ENCODE data around the gene MX2.
A peak's percentile ranks its signal among the peaks of the same experiment; 100 is the strongest.
"Not testable (repeated sequence)": the region's sequence is repeated elsewhere in the genome, so short reads cannot be mapped to it uniquely, and the experiment has no call there.

Gene MX2, protein sequence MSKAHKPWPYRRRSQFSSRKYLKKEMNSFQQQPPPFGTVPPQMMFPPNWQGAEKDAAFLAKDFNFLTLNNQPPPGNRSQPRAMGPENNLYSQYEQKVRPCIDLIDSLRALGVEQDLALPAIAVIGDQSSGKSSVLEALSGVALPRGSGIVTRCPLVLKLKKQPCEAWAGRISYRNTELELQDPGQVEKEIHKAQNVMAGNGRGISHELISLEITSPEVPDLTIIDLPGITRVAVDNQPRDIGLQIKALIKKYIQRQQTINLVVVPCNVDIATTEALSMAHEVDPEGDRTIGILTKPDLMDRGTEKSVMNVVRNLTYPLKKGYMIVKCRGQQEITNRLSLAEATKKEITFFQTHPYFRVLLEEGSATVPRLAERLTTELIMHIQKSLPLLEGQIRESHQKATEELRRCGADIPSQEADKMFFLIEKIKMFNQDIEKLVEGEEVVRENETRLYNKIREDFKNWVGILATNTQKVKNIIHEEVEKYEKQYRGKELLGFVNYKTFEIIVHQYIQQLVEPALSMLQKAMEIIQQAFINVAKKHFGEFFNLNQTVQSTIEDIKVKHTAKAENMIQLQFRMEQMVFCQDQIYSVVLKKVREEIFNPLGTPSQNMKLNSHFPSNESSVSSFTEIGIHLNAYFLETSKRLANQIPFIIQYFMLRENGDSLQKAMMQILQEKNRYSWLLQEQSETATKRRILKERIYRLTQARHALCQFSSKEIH

DNA sequence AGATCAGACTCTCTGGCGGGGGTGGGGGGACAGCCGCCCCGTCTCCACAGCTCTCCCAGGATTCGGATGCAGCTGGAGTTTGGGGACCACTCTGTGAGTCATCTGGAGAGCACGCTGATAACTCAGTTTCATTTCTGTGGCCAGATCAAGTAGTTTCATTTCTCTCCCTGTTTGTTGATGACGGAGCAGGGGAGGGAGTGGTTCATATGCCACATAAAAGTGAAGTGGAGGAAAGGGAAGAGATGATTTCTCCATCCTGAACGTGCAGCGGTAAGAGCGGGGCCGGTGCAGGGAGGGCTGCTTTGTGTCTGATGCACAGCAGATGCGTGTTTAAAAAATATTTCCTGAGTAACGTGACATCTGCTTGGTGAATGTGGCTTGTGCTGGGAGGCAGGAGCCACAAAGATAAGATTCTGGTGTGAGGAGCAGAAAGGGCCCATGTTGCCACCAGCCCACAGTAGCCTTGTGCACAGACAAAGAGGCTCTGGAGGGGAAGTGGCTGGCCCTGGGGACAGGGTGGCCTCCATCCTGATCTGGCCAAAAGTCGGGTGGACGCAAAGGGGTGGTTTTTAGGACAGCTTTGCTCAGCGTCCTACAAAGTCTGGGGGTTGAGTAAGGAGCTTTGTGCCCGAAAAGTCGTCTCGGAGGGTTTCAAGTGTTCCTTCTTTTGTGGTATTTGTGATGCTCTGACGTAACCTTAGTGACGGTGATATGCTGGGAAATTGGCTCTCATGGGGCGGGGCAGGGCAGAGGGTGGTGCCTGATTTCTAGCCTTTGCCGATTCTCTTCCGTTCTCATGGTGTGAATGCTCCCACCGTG is at the start of gene MX2:
Gene MX2, plus strand, starts transcription at position 242 of the 819 bp plus-strand sequence. CDS start 14,880 bp downstream, outside the sequence.
- Histone ChIP-seq H3K4me1 (ENCODE audit: insufficient read depth, low read length) (peaks cover 6% of the 10 kb centered on the region; the same call in 1 of the 2 replicates), H3K9me3 (ENCODE audit: control insufficient read depth, insufficient read depth, low read length) (no peaks in the 10 kb centered on the region), H3K36me3 (ENCODE audit: insufficient read depth, low read length) (no peaks in the 10 kb centered on the region), H3K9ac (ENCODE audit: low read depth, low read length) (no peak within 1 kb of the TSS)

DNA sequence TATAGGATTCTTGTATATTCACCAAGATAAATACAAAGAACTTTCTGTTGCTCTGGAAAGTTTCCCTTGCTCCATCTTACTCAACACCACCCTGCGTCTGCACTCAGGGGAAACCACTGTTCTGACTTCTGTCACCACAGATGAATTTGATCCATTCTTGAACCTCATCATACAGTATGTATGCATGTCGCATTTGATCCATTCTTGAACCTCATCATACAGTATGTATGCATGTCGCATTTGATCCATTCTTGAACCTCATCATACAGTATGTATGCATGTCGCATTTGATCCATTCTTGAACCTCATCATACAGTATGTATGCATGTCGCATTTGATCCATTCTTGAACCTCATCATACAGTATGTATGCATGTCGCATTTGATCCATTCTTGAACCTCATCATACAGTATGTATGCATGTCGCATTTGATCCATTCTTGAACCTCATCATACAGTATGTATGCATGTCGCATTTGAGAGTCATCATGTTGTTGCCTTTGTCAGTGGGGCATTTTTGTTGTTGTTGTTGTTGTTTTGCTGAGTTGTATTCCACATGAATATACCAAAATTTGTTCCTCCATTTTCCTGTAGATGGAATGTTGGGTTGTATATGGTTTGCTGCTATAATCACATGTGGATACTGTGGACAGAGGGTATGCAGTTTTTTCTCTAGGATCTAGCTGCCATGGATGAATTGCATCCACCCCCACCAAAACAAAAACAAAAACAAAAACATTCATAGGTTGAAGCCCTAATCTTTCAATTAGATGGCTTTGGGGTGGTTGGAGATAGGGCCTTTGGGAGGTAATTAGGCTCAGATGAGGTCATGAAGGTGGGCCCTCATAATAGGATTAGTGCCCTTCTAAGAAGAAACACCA is 48.3 kb upstream of the MX2 start:
- not testable (repeated sequence) for H3K36me3 ChIP-seq (ENCODE audit: insufficient read depth, low read length); H3K9ac ChIP-seq (ENCODE audit: low read depth, low read length); H3K4me1 ChIP-seq (ENCODE audit: insufficient read depth, low read length); H3K9me3 ChIP-seq (ENCODE audit: control insufficient read depth, insufficient read depth, low read length)

DNA sequence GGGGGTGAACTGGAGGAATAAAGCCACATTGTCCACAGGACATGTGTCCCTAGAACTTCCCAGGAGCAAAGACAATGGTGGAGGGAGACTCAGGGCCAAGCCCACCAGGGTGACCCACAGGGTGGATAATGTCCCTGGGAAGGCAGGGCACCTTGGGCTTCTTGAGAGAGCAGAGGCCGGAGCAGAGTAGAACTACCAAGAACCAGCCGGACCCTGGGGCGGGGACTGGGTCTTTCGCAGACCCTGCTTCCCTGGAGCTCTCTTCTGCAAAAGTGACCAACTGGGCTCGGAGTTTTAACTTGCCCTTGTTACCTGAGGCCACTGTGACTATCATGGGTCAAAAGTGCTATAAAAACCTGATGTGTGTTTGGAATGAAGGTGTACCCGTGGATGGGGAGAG is 46.1 kb upstream of the MX2 start:
- no peak overlapping the region for H3K9ac ChIP-seq (ENCODE audit: low read depth, low read length)
- H3K9me3 ChIP-seq (ENCODE audit: control insufficient read depth, insufficient read depth, low read length), result no peaks in the 10 kb centered on the region
- H3K36me3 ChIP-seq (ENCODE audit: insufficient read depth, low read length), result no peaks in the 10 kb centered on the region
- H3K4me1 ChIP-seq (ENCODE audit: insufficient read depth, low read length), result no peaks in the 10 kb centered on the region

DNA sequence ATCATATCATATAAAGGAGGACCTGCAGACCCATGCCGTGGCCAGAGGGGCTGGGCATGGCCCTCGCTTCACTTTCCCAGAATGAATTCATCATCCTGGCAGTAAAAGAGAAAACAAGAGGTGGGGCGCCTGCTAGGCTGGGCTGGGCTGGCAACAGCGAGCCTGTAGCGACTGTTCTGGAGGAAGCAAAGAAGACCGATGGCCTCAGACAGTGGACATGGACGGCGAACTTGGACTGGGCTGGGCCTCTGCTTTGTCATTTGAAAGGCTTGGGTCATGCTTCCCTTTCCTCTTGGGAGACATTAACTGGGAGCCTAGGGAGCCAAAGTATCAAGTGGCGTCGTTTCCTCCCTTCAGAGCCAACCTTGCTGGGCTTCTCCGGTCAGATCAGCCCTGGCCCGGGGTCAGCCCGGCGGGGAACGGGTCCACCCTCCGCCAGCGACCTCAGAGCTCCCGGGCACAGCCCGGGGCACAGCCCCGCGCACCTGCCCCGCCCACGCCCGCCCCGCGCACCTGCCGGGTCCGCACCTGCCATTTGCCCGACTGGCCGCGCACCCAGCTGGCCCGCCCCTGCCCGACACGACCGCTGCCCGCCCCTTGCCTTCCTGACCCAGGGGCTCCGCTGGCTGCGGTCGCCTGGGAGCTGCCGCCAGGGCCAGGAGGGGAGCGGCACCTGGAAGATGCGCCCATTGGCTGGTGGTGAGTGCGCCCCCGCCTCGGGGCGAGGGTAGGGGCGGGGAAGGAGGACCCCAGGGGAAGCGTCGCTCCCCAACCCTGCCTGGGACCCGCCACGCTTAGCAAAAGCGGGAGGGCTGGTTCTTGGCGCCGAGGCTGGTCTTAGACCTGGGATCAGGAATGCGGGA is 45.4 kb upstream of the MX2 start, which contains the start of gene FAM3B:
Gene FAM3B, plus strand, starts transcription at position 602 of the 863 bp plus-strand sequence. Its CDS starts 79 bp downstream, at position 681.
- no peaks in the 10 kb centered on the region for H3K9me3 ChIP-seq (ENCODE audit: control insufficient read depth, insufficient read depth, low read length)
- H3K9ac ChIP-seq (ENCODE audit: low read depth, low read length), result peak within 1 kb of the TSS; percentile 58; the same call in 1 of the 2 replicates
- H3K4me1 ChIP-seq (ENCODE audit: insufficient read depth, low read length), result no peaks in the 10 kb centered on the region
- H3K36me3 ChIP-seq (ENCODE audit: insufficient read depth, low read length), result no peaks in the 10 kb centered on the region

DNA sequence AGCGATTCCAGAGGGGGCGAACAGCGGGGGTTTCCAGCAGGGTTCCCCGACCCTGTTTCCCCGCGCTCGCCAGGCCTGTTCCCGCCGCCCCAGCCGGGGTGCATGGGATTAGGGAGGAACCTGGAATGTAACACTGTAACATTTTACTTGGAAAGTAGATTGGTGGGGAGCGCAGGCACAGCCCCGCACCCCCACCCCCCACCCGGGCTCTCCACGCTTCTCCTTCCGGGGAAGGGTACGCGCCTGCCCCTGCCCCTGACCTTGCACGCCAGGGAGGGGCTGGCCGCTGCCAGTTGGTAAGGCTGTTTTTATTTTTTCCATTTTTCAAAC is 44.8 kb upstream of the MX2 start:
- Histone ChIP-seq H3K9me3 (ENCODE audit: control insufficient read depth, insufficient read depth, low read length) (no peaks in the 10 kb centered on the region), H3K36me3 (ENCODE audit: insufficient read depth, low read length) (no peaks in the 10 kb centered on the region), H3K9ac (ENCODE audit: low read depth, low read length) (peak overlapping the region; percentile 58; the same call in 1 of the 2 replicates), H3K4me1 (ENCODE audit: insufficient read depth, low read length) (no peaks in the 10 kb centered on the region)

DNA sequence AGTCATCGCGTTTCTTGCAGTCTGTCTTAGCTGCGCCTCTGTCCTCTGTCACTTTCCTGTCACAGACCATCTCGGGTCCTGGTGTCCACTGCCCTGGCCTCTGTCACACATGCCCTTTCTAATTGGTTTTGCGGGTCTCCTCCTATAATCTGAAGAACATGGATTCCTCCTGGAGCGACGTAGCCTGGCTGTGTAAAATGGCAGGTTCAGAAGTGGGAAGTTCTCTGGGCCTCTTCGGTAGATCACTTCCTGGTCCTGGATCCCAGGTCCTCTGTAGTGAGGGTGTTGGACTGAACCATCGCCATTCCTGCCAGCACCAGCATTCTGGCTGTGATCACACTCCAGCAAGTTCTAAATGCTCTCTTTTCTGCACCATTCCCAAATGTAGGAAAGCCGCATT is 44.4 kb upstream of the MX2 start:
- Histone ChIP-seq H3K9ac (ENCODE audit: low read depth, low read length) (peak overlapping the region; percentile 58; the same call in 1 of the 2 replicates), H3K36me3 (ENCODE audit: insufficient read depth, low read length) (no peaks in the 10 kb centered on the region), H3K4me1 (ENCODE audit: insufficient read depth, low read length) (no peaks in the 10 kb centered on the region), H3K9me3 (ENCODE audit: control insufficient read depth, insufficient read depth, low read length) (no peaks in the 10 kb centered on the region)

DNA sequence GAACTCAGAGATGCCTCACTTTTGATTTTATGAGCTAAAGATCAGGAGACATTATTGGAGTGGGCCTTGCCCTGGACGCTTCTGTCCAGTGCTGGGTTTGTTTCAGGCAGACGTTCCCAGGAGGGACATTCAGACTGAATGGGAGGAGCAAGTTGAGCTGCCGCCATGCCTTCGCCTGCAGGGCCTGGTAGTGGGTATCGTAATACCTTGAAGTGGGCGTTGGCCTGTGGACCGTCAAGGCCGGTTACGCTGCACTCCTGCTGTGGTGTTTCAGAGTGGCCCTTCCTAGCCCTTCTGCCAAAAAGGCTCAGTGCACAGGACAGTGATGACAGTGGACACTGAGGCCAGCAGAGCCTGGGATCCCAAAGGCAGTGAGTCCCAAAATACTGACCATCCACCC is 43.6 kb upstream of the MX2 start:
- H3K36me3 ChIP-seq (ENCODE audit: insufficient read depth, low read length), result no peaks in the 10 kb centered on the region
- H3K9ac ChIP-seq (ENCODE audit: low read depth, low read length), result no peak overlapping the region
- no peaks in the 10 kb centered on the region; the same call in 1 of the 2 replicates for H3K4me1 ChIP-seq (ENCODE audit: insufficient read depth, low read length)
- no peaks in the 10 kb centered on the region for H3K9me3 ChIP-seq (ENCODE audit: control insufficient read depth, insufficient read depth, low read length)

DNA sequence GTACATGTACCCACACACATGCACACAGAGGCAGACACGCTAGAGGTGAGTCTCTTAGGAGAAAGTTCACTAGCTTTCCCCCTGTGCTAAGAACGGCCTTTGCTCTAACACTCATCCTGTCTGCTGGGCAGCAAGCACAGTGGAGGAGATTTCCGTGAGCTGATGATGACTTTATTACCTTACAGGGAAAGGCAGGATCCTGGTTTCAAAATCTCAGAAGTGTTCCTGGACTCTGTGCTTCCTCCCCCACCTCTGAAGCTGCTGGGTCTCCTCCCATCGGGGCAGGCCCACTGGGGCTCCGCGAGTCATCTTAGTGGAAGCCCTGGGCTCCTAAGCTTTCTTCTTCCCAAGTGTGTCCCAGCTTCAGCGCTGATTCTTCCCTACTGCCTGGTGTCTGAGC is 42.6 kb upstream of the MX2 start:
- Histone ChIP-seq H3K36me3 (ENCODE audit: insufficient read depth, low read length) (no peaks in the 10 kb centered on the region), H3K9ac (ENCODE audit: low read depth, low read length) (no peak overlapping the region), H3K9me3 (ENCODE audit: control insufficient read depth, insufficient read depth, low read length) (no peaks in the 10 kb centered on the region), H3K4me1 (ENCODE audit: insufficient read depth, low read length) (no peaks in the 10 kb centered on the region; the same call in 1 of the 2 replicates)

DNA sequence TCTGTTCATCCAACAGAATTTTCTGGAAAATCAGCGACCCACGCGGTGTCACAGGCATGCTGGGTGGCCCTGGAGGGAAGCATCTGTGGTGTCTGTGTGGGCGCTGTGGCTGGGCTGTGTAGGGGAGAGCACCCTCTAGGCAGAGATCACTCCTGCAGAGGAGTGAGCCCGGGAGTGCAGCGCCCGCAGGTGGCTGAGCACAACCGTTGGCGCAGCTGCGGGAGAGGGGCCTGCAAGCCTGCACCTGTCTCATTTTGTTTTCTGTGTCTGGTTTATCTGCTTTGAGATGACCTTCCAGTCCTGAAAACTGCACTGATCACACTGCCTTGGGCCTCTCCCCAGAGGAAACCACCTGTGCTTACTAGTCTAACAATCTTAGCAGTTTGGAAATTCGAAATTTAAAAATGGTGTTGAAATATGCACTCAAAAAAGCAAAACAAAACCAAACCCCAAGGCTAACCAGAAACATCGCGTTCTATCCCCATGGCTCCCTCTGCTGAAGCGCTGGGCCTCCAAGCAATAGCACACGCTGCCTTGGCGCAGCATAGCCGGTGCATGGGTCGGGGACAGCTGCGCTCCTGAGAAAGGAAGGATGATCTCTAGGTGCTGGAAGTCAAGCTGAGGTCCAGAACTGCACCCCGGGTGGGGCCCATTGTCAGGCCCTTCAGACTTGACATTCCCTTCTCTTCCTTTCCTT is 40.5 kb upstream of the MX2 start:
- no peaks in the 10 kb centered on the region for H3K9me3 ChIP-seq (ENCODE audit: control insufficient read depth, insufficient read depth, low read length)
- H3K9ac ChIP-seq (ENCODE audit: low read depth, low read length), result no peak overlapping the region
- no peaks in the 10 kb centered on the region for H3K36me3 ChIP-seq (ENCODE audit: insufficient read depth, low read length)
- H3K4me1 ChIP-seq (ENCODE audit: insufficient read depth, low read length), result no peaks in the 10 kb centered on the region; the same call in 1 of the 2 replicates

DNA sequence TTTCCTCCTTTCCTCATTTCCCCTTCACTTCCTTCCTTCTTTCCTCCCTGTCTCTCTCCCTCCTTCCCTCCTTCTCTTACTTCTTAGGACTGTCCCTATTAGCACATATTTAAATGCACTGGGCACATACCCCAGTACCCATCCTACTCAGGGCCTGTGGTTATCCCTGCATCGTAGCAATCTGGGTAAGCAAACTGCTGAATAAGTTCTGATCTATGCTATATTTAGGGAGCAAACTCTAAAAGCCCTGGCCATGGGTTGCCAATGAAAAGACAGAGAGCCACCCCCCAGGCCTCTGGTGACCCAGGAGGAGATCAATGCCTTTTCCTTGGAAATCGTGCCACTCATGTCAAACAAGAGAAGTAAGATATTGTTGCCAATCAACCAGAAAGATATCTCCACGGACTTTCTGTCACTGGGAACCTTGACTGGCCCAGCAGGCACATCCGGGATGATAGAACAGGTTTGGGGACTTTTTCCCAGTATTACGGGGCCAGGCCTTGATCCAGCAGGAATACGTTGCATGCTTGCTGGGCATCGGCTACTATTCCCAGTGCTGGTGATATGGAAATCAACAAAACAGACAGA is 39.8 kb upstream of the MX2 start:
- Histone ChIP-seq H3K9ac (ENCODE audit: low read depth, low read length) (no peak overlapping the region), H3K4me1 (ENCODE audit: insufficient read depth, low read length) (no peaks in the 10 kb centered on the region; the same call in 1 of the 2 replicates), H3K36me3 (ENCODE audit: insufficient read depth, low read length) (no peaks in the 10 kb centered on the region), H3K9me3 (ENCODE audit: control insufficient read depth, insufficient read depth, low read length) (no peaks in the 10 kb centered on the region)

DNA sequence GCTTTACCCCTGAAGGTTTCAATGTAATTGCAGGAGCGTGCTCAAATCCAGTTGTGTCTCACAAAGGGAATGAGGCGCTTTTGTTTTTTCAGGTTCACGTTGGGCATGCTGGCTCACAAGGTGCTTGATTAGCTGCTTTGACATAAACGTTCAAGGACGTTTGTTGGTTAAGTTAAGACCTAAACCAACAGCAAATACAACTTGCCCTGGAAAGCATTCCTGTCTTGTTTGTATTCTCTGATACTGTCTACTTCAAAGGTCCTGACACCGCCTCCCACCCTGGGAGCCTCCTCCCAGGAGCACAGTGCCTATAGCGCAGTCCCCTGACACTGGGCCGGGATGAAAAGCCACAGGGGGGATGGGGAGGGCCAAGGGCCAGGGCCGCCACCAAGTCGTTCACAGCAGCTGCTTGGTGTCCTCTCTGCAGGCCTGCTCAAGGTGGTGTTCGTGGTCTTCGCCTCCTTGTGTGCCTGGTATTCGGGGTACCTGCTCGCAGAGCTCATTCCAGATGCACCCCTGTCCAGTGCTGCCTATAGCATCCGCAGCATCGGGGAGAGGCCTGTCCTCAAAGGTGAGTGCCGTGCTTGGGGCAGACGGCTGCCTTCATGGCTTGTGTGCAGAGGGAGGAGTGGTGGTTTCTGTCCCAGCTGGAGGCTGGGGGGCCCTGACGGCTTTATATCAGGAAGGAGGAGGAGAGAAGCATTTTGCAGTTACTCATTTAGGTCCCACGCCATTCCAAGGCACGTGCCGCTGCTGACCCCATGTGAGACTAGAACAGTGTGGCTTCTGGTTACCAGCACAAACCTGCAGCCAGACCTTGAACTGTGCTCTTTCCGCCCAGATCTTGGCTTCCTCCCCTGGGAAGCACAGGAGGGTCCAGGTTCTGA is 39.1 kb upstream of the MX2 start:
- no peaks in the 10 kb centered on the region; the same call in 1 of the 2 replicates for H3K4me1 ChIP-seq (ENCODE audit: insufficient read depth, low read length)
- no peaks in the 10 kb centered on the region for H3K9me3 ChIP-seq (ENCODE audit: control insufficient read depth, insufficient read depth, low read length)
- H3K9ac ChIP-seq (ENCODE audit: low read depth, low read length), result no peak overlapping the region
- H3K36me3 ChIP-seq (ENCODE audit: insufficient read depth, low read length), result no peaks in the 10 kb centered on the region
